ENCODE measurements around the gene PPM1L. TPM values are rescaled to one million over a fixed set of nuclear protein-coding genes. Genes with fewer than 3 reads are reported as not detected.

The PPM1L gene
- 2.2 and 4.0 TPM in 2 replicates for total RNA-seq

GRCh38 chr3:160755776-160756304 lies at the start of gene PPM1L:
PPM1L (plus strand) TSS chr3:160756231.

GRCh38 chr3:161104561-161105551 lies 348.8 kb downstream of the PPM1L start, which contains the start of gene B3GALNT1:
B3GALNT1 (minus strand) TSS chr3:161105349; CDS start chr3:161086754, 18,595 bp downstream.

Other genes with a start within 250 kb of the PPM1L start
- gene KPNA4, start 190.7 kb upstream of the PPM1L start, total RNA-seq: 23.9 and 30.7 TPM in 2 replicates
- not detected in 2 replicates for gene ARL14, start 79.1 kb upstream of the PPM1L start, total RNA-seq